HFF-Myc (cell line): ENCODE results near the gene TOMM34.

Source experiments
- DNase-seq: peaks from one replicate; pipeline ENCODE4 v3.0.0-alpha.2; 2011; ENCODE audit warnings: low read depth; ENCODE audit errors: extremely low read depth
- H3K4me3 ChIP-seq: replicated peaks from 2 replicates; pipeline ENCODE4 v1.5.1; 2011; ENCODE audit warnings: low read depth, mild to moderate bottlenecking, control low read depth, low read length
- CTCF ChIP-seq: IDR thresholded peaks from 2 replicates; pipeline ENCODE4 v1.5.1; 2012; ENCODE audit warnings: mild to moderate bottlenecking, low read depth, low read length, control low read depth; ENCODE audit errors: missing control alignments

TOMM34 gene

GRCh38 chr20:44938637-44939036, 21.6 kb downstream of the TOMM34 start:
- TF ChIP-seq CTCF, result no peak
- H3K4me3 ChIP-seq, result no peak overlapping the region
- DNase-seq, result no peak

GRCh38 chr20:44936510-44936909, 23.7 kb downstream of the TOMM34 start:
- H3K4me3 ChIP-seq, result no peak overlapping the region
- TF ChIP-seq CTCF, result no peak
- no peak for DNase-seq

GRCh38 chr20:44932916-44933315, 27.3 kb downstream of the TOMM34 start:
- H3K4me3 ChIP-seq, result no peak overlapping the region
- no peak for TF ChIP-seq CTCF
- DNase-seq, result no peak

GRCh38 chr20:44931911-44932310, 28.3 kb downstream of the TOMM34 start:
- DNase-seq, result no peak
- TF ChIP-seq CTCF, result no peak
- no peak overlapping the region for H3K4me3 ChIP-seq

GRCh38 chr20:44930517-44931168, 29.6 kb downstream of the TOMM34 start:
- no peak for TF ChIP-seq CTCF
- DNase-seq, result no peak
- no peak overlapping the region for H3K4me3 ChIP-seq

- TF ChIP-seq CTCF, result no peak
- no peak for DNase-seq
- H3K4me3 ChIP-seq, result no peak overlapping the region
These were observed 31.6 kb downstream of the TOMM34 start for GRCh38 chr20:44928595-44928994.

- TF ChIP-seq CTCF, result no peak
- H3K4me3 ChIP-seq, result no peak overlapping the region
- no peak for DNase-seq
These were observed 35.7 kb downstream of the TOMM34 start for GRCh38 chr20:44924541-44924940.
